Measurements from ENCODE around the gene NFIA.

Gene NFIA

GRCh38 chr1:61183471-61184039 is 101.2 kb downstream of the NFIA start:
- DNase-seq (ENCODE audit: low read depth) = no peak

GRCh38 chr1:61184040-61184713 is 101.8 kb downstream of the NFIA start:
- no peak for DNase-seq (ENCODE audit: low read depth)

- no peak for DNase-seq (ENCODE audit: low read depth)
These were observed 102.3 kb downstream of the NFIA start for GRCh38 chr1:61184714-61185106.

GRCh38 chr1:61186753-61187152 is 104.4 kb downstream of the NFIA start:
- no peak for DNase-seq (ENCODE audit: low read depth)

- no peak for DNase-seq (ENCODE audit: low read depth)
These were observed 105.2 kb downstream of the NFIA start for GRCh38 chr1:61187352-61188086.

GRCh38 chr1:61190153-61190552 is 107.8 kb downstream of the NFIA start:
- no peak for DNase-seq (ENCODE audit: low read depth)

- no peak for DNase-seq (ENCODE audit: low read depth)
These were observed 108.5 kb downstream of the NFIA start for GRCh38 chr1:61190618-61191432.

- DNase-seq (ENCODE audit: low read depth) = no peak
These were observed 109.0 kb downstream of the NFIA start for GRCh38 chr1:61191433-61191720.

GRCh38 chr1:61192663-61193330 is 110.4 kb downstream of the NFIA start:
- DNase-seq (ENCODE audit: low read depth) = no peak

GRCh38 chr1:61193808-61194207 is 111.4 kb downstream of the NFIA start:
- no peak for DNase-seq (ENCODE audit: low read depth)

- no peak for DNase-seq (ENCODE audit: low read depth)
These were observed 116.2 kb downstream of the NFIA start for GRCh38 chr1:61198554-61198953.

GRCh38 chr1:61201035-61201434 is 118.7 kb downstream of the NFIA start:
- DNase-seq (ENCODE audit: low read depth) = no peak

GRCh38 chr1:61202854-61203598 is 120.7 kb downstream of the NFIA start:
- DNase-seq (ENCODE audit: low read depth) = no peak

GRCh38 chr1:61204528-61204927 is 122.2 kb downstream of the NFIA start:
- DNase-seq (ENCODE audit: low read depth) = no peak

- DNase-seq (ENCODE audit: low read depth) = no peak
These were observed 125.1 kb downstream of the NFIA start for GRCh38 chr1:61207416-61207815.

- DNase-seq (ENCODE audit: low read depth) = no peak
These were observed 125.8 kb downstream of the NFIA start for GRCh38 chr1:61208172-61208571.

GRCh38 chr1:61208831-61209230 is 126.5 kb downstream of the NFIA start:
- DNase-seq (ENCODE audit: low read depth) = no peak

- DNase-seq (ENCODE audit: low read depth) = no peak
These were observed 128.2 kb downstream of the NFIA start for GRCh38 chr1:61210435-61211154.

GRCh38 chr1:61213245-61214011 is 131.1 kb downstream of the NFIA start:
- DNase-seq (ENCODE audit: low read depth) = no peak

GRCh38 chr1:61215119-61215518 is 132.8 kb downstream of the NFIA start:
- DNase-seq (ENCODE audit: low read depth) = no peak

Data from stimulated activated CD8-positive, alpha-beta memory T cell treated with anti-CD3 and anti-CD28 coated beads, Interleukin-15, amount 100 ng/mL, for 24 hours (primary cell).